HCT116 (cell line): ENCODE results near the gene PPM1H. TPM values are rescaled to one million over a fixed set of nuclear protein-coding genes. Genes with fewer than 3 reads are reported as not detected.

Source experiments
- ATAC-seq: fragments of 200-7000 bp; cut with Tn5 transposase; 2 replicates; pipeline ENCODE4 v1.9.1; 2020; ENCODE audit warnings: mild to moderate bottlenecking, moderate library complexity
- BruUV-seq: library from RNA; stranded (reverse); fragments of 400-500 nt; replicated peaks from 2 replicates; lab custom pipeline; 2021; lab: Mats Ljungman, UMichigan
- CTCF ChIA-PET: fragments of 300-600 bp; sonication (Branson Sonifier 250); formaldehyde crosslinking; loops from one replicate; lab custom pipeline; 2021; ENCODE audit warnings: antibody characterized with exemption; lab: Charles Lee
- POLR2A ChIA-PET: fragments of 300-600, 350-600 bp; sonication (Branson Sonifier 250); formaldehyde crosslinking; loops from one replicate; lab custom pipeline; 2021; ENCODE audit warnings: antibody characterized with exemption; lab: Charles Lee
- RAD21 ChIA-PET, 2 experiments: fragments of 300-600 bp; sonication (Branson Sonifier 250); formaldehyde crosslinking; loops; one replicate each; lab custom pipeline; 2023; ENCODE audit warnings: low total read pairs in 2 of 2; ENCODE audit not compliant: uncharacterized antibody in 2 of 2, unreplicated experiment in 2 of 2, low non-redundant PET in 1 of 2; lab: Charles Lee
- DNase-seq: peaks from one replicate; pipeline ENCODE4 v3.0.0-alpha.2; 2010; ENCODE audit warnings: low read depth, low spot score
- H2AFZ ChIP-seq: fragments of 200-600 bp; shearing (Covaris generic), sonication (generic); 2 replicates; pipeline ENCODE4 v1.6.1; 2017; ENCODE audit warnings: low read depth, mixed run types, mixed read lengths, antibody characterized with exemption, low read length; ENCODE audit not compliant: poor library complexity, severe bottlenecking
- H3K27ac ChIP-seq: 2 replicates; pipeline ENCODE4 v1.5.1; 2012; ENCODE audit warnings: low read depth, low read length
- H3K27me3 ChIP-seq: fragments of 200-600 bp; sonication (generic); 2 replicates; pipeline ENCODE4 v1.6.1; 2016; ENCODE audit warnings: mixed run types, low read length, mixed read lengths; ENCODE audit not compliant: insufficient read depth
- H3K36me3 ChIP-seq, 2 experiments: fragments of 200-500 bp in 1 of 2; fragments of 200-600 bp in 1 of 2; sonication (Bioruptor generic) in 1 of 2; sonication (generic) in 1 of 2; 2 replicates each; pipeline versions ENCODE4 v1.5.1 to v1.6.1; 2014 to 2016; ENCODE audit warnings: low read length in 2 of 2, inconsistent platforms in 1 of 2, mixed read lengths in 1 of 2, mixed run types in 1 of 2; ENCODE audit not compliant: insufficient read depth in 2 of 2, control insufficient read depth in 1 of 2
- H3K4me1 ChIP-seq, 2 experiments: fragments of 200-600 bp in 1 of 2; sonication (generic) in 1 of 2; 2 replicates each; pipeline versions ENCODE4 v1.5.1 to v1.6.1; 2012 to 2017; ENCODE audit warnings: low read length in 2 of 2, inconsistent platforms in 1 of 2, mild to moderate bottlenecking in 1 of 2, mixed read lengths in 1 of 2, mixed run types in 1 of 2, moderate library complexity in 1 of 2; ENCODE audit not compliant: insufficient read depth in 2 of 2, control insufficient read depth in 1 of 2
- H3K4me2 ChIP-seq: fragments of 200-600 bp; sonication (generic); 2 replicates; pipeline ENCODE4 v1.6.1; 2017; ENCODE audit warnings: mixed run types, low read length, mixed read lengths
- H3K4me3 ChIP-seq, 2 experiments: fragments of 200-600 bp in 1 of 2; sonication (generic) in 1 of 2; replicated peaks in 1 of 2; 2 replicates each; pipeline ENCODE4 v1.5.1; 2011 to 2016; ENCODE audit warnings: low read length in 2 of 2, control low read depth in 1 of 2, low read depth in 1 of 2, mild to moderate bottlenecking in 1 of 2, mixed read lengths in 1 of 2, mixed run types in 1 of 2
- H3K79me2 ChIP-seq: fragments of 200-600 bp; sonication (generic); 2 replicates; pipeline ENCODE4 v1.6.1; 2017; ENCODE audit warnings: mild to moderate bottlenecking, mixed run types, low read length, moderate library complexity, mixed read lengths; ENCODE audit not compliant: insufficient read depth
- H3K9ac ChIP-seq: fragments of 200-600 bp; sonication (generic); 2 replicates; pipeline ENCODE4 v1.6.1; 2016; ENCODE audit warnings: low read length, mixed read lengths
- H3K9me2 ChIP-seq: fragments of 200-600 bp; sonication (generic), shearing (Covaris generic); 2 replicates; pipeline ENCODE4 v1.6.1; 2017; ENCODE audit warnings: mixed run types, mild to moderate bottlenecking, moderate library complexity; ENCODE audit not compliant: insufficient read depth
- H3K9me3 ChIP-seq, 2 experiments: fragments of 200-500 bp in 1 of 2; fragments of 200-600 bp in 1 of 2; sonication (Bioruptor generic) in 1 of 2; sonication (generic) in 1 of 2; 2 replicates each; pipeline ENCODE4 v1.6.1; 2014 to 2017; ENCODE audit warnings: low read length in 2 of 2, mixed read lengths in 2 of 2, inconsistent platforms in 1 of 2, low read depth in 1 of 2, mild to moderate bottlenecking in 1 of 2, mixed run types in 1 of 2, moderate library complexity in 1 of 2; ENCODE audit not compliant: control insufficient read depth in 1 of 2, insufficient read depth in 1 of 2
- H4K20me1 ChIP-seq: fragments of 200-600 bp; sonication (generic), shearing (Covaris generic); 2 replicates; pipeline ENCODE4 v1.6.1; 2017; ENCODE audit warnings: mixed run types, mild to moderate bottlenecking, moderate library complexity; ENCODE audit not compliant: insufficient read depth
- ATF3 ChIP-seq: IDR thresholded peaks from 2 replicates; pipeline ENCODE4 v1.6.1; 2012
- CBX3 ChIP-seq: IDR thresholded peaks from 2 replicates; pipeline ENCODE4 v1.6.1; 2012; ENCODE audit warnings: low read depth
- CEBPB ChIP-seq: IDR thresholded peaks from 2 replicates; pipeline ENCODE4 v1.6.1; 2012; ENCODE audit warnings: low read depth
- CTCF ChIP-seq, 3 experiments: fragments of 200-600 bp in 1 of 3; sonication (generic) in 1 of 3; IDR thresholded peaks in 2 of 3; conservative IDR thresholded peaks in 1 of 3; 2 replicates each; pipeline ENCODE4 v1.5.1; 2012 to 2017; ENCODE audit warnings: low read depth in 2 of 3, low read length in 2 of 3, antibody characterized with exemption in 1 of 3, borderline replicate concordance in 1 of 3, control low read depth in 1 of 3, mild to moderate bottlenecking in 1 of 3, mixed read lengths in 1 of 3, mixed run types in 1 of 3, moderate library complexity in 1 of 3; ENCODE audit not compliant: insufficient read depth in 1 of 3
- EGR1 ChIP-seq: IDR thresholded peaks from 2 replicates; pipeline ENCODE4 v1.6.1; 2012; ENCODE audit warnings: low read depth
- EZH2phosphoT487 ChIP-seq: fragments of 200-600 bp; IDR thresholded peaks from 2 replicates; pipeline ENCODE4 v1.6.1; 2018; ENCODE audit warnings: antibody characterized with exemption, borderline replicate concordance
- JUND ChIP-seq: IDR thresholded peaks from 2 replicates; pipeline ENCODE4 v1.6.1; 2012
- MAX ChIP-seq: IDR thresholded peaks from 2 replicates; pipeline ENCODE4 v1.6.1; 2012
- POLR2AphosphoS5 ChIP-seq: IDR thresholded peaks from 2 replicates; pipeline ENCODE4 v1.6.1; 2011; ENCODE audit warnings: mild to moderate bottlenecking, low read depth, low read length, moderate library complexity
- SIN3A ChIP-seq: IDR thresholded peaks from 2 replicates; pipeline ENCODE4 v1.6.1; 2012; ENCODE audit warnings: low read depth
- SP1 ChIP-seq: IDR thresholded peaks from 2 replicates; pipeline ENCODE4 v1.6.1; 2012; ENCODE audit warnings: low read depth
- SRF ChIP-seq: IDR thresholded peaks from 2 replicates; pipeline ENCODE4 v1.6.1; 2012; ENCODE audit warnings: low read depth
- TCF7L2 ChIP-seq: IDR thresholded peaks from 2 replicates; pipeline ENCODE4 v1.7.0; 2011; ENCODE audit warnings: borderline replicate concordance, inconsistent platforms; ENCODE audit not compliant: insufficient read depth, insufficient read length; ENCODE audit errors: extremely low read depth
- YY1 ChIP-seq: IDR thresholded peaks from 2 replicates; pipeline ENCODE4 v1.6.1; 2011; ENCODE audit warnings: low read length, low read depth, moderate library complexity, mild to moderate bottlenecking; ENCODE audit not compliant: insufficient replicate concordance; ENCODE audit errors: extremely low read depth
- ZBTB33 ChIP-seq: IDR thresholded peaks from 2 replicates; pipeline ENCODE4 v1.6.1; 2011; ENCODE audit warnings: mild to moderate bottlenecking, low read length, moderate library complexity; ENCODE audit not compliant: insufficient replicate concordance; ENCODE audit errors: extremely low read depth
- ZFX ChIP-seq: fragments of 450-650 bp; IDR thresholded peaks from 2 replicates; pipeline ENCODE4 v1.6.1; 2017
- intact Hi-C: fragments of 100-400 bp; cut with micrococcal nuclease; formaldehyde crosslinking; loops from 2 replicates; pipeline ENCODE4 v1.10.0; 2022
- total RNA-seq: library from RNA; stranded (reverse); gene quantifications from one replicate; pipeline ENCODE4 v1.2.1, GENCODE V29; 2021; ENCODE audit not compliant: unreplicated experiment

PPM1H gene
- total RNA-seq, 1 experiment from 2014 or later: 8.0 TPM

GRCh38 chr12:62882140-62882539 is 52.8 kb downstream of the PPM1H start:
- Histone ChIP-seq H2AFZ (no peak overlapping the region), H3K79me2 (no peaks in the 10 kb centered on the region), H3K27ac (no peak overlapping the region), H3K9ac (no peak overlapping the region), H3K27me3 (no peaks in the 10 kb centered on the region), H3K9me3 (no peaks in the 10 kb centered on the region), H4K20me1 (no peaks in the 10 kb centered on the region), H3K4me1 (no peaks in the 10 kb centered on the region), H3K9me2 (no peaks in the 10 kb centered on the region), H3K36me3 (no peaks in the 10 kb centered on the region), H3K4me3 (no peak overlapping the region), H3K4me2 (no peak overlapping the region)
- intact Hi-C loops: no loop called here
- no TSS peak for BruUV-seq
- RAD21 ChIA-PET: no interaction called here
- no peak for DNase-seq
- TF ChIP-seq SIN3A (no peak), ATF3 (no peak), YY1 (no peak), CBX3 (no peak), MAX (no peak), EZH2phosphoT487 (no peak), ZBTB33 (no peak), SP1 (no peak), SRF (no peak), CTCF (IDR thresholded peaks at IDR 0.05 in 2 of 3, conservative IDR thresholded peaks at IDR 0.05 in 1 of 3; ENCODE audit: borderline replicate concordance in 1 of 3, insufficient read depth in 1 of 3, low read depth in 2 of 3, low read length in 2 of 3) (no peak), ZFX (no peak), CEBPB (no peak), POLR2AphosphoS5 (no peak), EGR1 (no peak), JUND (no peak), TCF7L2 (no peak)
- POLR2A ChIA-PET: no interaction called here
- no peak for ATAC-seq
- CTCF ChIA-PET: no interaction called here
